HG02759 (cell line): ENCODE data around the gene CDK15.

Source experiments
- ATAC-seq: cut with Tn5 transposase; IDR thresholded peaks from one replicate; pipeline ENCODE4 v1.9.1; 2021; ENCODE audit warnings: mild to moderate bottlenecking, moderate library complexity; ENCODE audit not compliant: unreplicated experiment

The CDK15 gene

DNA sequence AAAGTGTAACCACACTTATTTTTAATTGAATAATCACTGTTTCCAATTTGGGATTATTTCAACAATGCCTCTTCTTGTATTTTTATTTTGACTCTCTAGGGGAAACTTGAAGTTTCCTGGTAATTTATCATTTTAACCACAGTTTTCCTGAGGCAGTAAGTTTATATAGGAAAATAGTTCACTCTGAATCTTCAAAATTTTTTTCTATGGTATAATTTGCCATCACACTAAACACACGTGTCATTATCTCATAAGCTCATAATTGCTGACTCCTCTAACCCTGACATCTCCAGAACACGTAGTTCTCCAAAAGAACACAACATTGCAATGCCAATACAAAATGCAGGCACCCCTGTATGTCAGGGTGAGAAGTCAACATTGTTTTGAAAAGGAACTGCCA, 125.1 kb downstream of the CDK15 start:
- ATAC-seq, result no peak

GRCh38 chr2:201931951-201932350, 125.6 kb downstream of the CDK15 start:
- no peak for ATAC-seq

GRCh38 chr2:201932511-201932910, 126.2 kb downstream of the CDK15 start:
- no peak for ATAC-seq

DNA sequence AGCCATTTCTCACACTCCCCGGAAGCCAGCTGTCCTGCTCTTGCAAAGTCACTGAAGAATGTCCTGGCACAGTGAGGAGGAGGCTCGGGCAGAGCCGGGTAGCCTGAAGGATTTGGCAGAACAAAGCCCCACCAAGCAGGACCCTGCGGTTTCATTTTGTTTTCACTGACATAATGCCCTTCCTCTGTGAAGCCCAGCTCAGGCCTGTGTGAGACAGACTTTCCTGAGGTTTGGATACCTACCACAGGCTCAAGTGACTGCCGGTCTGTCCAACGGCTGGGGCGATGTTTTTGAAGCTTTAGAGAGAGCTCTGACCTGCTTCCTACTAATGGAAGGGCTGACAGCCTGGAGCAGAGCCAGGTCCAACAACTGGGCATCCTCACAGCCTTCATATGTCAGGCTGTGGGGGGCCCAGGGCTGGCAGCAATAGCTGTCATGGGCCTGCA, 127.5 kb downstream of the CDK15 start:
- no peak for ATAC-seq

- ATAC-seq, result no peak
These were observed 130.5 kb downstream of the CDK15 start for GRCh38 chr2:201936817-201937216.

DNA sequence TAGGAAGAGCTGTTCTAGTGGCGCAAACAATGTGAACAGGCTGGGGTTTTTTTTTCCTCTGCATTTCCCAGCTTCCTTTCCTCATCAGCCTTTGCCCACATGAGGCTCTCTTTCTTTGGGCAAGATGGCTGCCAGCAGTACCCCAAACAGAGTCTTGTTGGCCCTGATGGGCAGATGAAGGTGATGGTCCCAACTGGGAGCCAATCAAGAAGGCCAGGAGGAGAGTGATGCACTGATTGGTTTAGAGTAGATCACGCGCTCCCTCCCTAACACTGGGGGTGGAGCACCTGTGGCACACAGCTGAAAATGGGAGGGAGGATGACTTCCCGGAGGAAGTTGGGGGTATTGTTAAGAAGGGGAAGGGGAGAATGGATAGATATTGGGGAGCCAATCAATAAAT, 131.0 kb downstream of the CDK15 start:
- ATAC-seq, result no peak

DNA sequence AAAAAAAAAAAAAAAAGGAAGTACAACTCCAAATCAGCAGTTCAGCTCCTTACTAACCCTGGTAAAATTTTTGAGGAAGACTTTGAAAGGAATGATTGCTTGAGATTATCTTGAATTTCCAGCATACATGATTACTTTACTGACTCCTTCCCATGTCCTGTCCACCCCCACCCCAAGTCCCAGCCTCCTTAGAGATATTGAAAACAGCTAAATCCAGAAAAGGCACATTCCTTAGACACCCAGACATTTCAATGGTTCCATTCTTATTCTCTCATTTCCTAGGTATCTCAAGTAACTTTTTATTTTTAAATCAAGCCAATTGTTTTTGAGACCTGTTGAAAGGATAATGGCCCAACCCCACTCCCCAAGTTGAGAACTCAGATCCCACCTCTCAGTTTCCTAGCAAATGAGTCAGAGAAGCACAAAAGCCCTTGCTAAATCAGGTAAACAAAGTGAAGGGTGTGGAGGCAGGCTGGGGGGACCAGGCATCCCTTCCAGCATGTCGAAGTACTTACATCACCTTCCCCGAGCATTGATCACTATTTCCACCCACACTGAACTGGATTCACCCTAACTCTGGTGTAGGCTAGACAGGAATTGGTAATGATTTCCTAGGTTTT, 131.9 kb downstream of the CDK15 start:
- ATAC-seq, result no peak

GRCh38 chr2:201938781-201939180, 132.4 kb downstream of the CDK15 start:
- ATAC-seq, result no peak

- no peak for ATAC-seq
These were observed 133.2 kb downstream of the CDK15 start for GRCh38 chr2:201939453-201939941.

- ATAC-seq, result no peak
These were observed 136.2 kb downstream of the CDK15 start for GRCh38 chr2:201942531-201942930.
